Lung (tissue), 12 donors: ENCODE data around the gene NOC2L. TPM values are rescaled to one million over a fixed set of nuclear protein-coding genes. Genes with fewer than 3 reads are reported as not detected.

Source experiments
- ATAC-seq: fragments of 200-7000 bp; cut with Tn5 transposase; one replicate; pipeline ENCODE4 v1.9.1; 2020; ENCODE audit warnings: moderate number of reproducible peaks; ENCODE audit not compliant: insufficient read depth, low FRiP score
- DNase-seq, 3 donors: peaks; one replicate each; pipeline ENCODE4 v3.0.0-alpha.2; 2013 to 2017
- H3K27ac ChIP-seq, 2 donors: one replicate each; pipeline ENCODE4 v1.5.1; 2013; ENCODE audit warnings: mild to moderate bottlenecking in 2 of 2, moderate library complexity in 2 of 2, control low read depth in 1 of 2, inconsistent platforms in 1 of 2, low read depth in 1 of 2, low read length in 1 of 2
- H3K27me3 ChIP-seq, 3 donors: one replicate each; pipeline ENCODE4 v1.5.1; 2013; ENCODE audit warnings: low read length in 2 of 3; ENCODE audit not compliant: control insufficient read depth in 3 of 3, insufficient read depth in 3 of 3
- H3K36me3 ChIP-seq, 4 donors: one replicate each; pipeline ENCODE4 v1.5.1; 2013; ENCODE audit warnings: low read length in 4 of 4, mild to moderate bottlenecking in 1 of 4, moderate library complexity in 1 of 4; ENCODE audit not compliant: control insufficient read depth in 4 of 4, insufficient read depth in 4 of 4
- H3K4me1 ChIP-seq, 5 donors: one replicate each; pipeline ENCODE4 v1.5.1; 2013; ENCODE audit warnings: low read length in 5 of 5, mild to moderate bottlenecking in 2 of 5, moderate library complexity in 1 of 5; ENCODE audit not compliant: control insufficient read depth in 5 of 5, insufficient read depth in 5 of 5
- H3K4me3 ChIP-seq: one replicate; pipeline ENCODE4 v1.5.1; 2013; ENCODE audit warnings: mild to moderate bottlenecking, control low read depth, moderate library complexity
- H3K9ac ChIP-seq, 2 donors: one replicate each; pipeline ENCODE4 v1.5.1; 2013; ENCODE audit warnings: low read length in 2 of 2, control low read depth in 1 of 2; ENCODE audit not compliant: insufficient read depth in 1 of 2
- H3K9me3 ChIP-seq, 4 donors: one replicate each; pipeline ENCODE4 v1.5.1; 2013; ENCODE audit warnings: low read length in 3 of 4, mild to moderate bottlenecking in 1 of 4, moderate library complexity in 1 of 4; ENCODE audit not compliant: control insufficient read depth in 4 of 4, insufficient read depth in 3 of 4
- CTCF ChIP-seq: IDR thresholded peaks from 2 replicates; pipeline ENCODE4 v1.5.1; 2012; ENCODE audit warnings: mild to moderate bottlenecking; ENCODE audit errors: control extremely low read depth, extremely low read depth
- WGBS, 2 donors: extraction: QIAGEN DNeasy Blood & Tissue Kit; methylation state at CpG; one replicate each; pipeline ENCODE4 v1.1.7; 2013; 5-methylcytosine and 5-hydroxymethylcytosine counted together
- polyA plus RNA-seq, 2 donors: library from polyadenylated mRNA; stranded (reverse); fragments of 200-250 nt; gene quantifications; one replicate each; pipeline ENCODE4 v1.2.1, GENCODE V29; 2013
- total RNA-seq, 2 donors: library from RNA; depleted of rRNA in 1 of 2; stranded (reverse); fragments of >200 nt in 1 of 2; gene quantifications; one replicate each; pipeline ENCODE4 v1.2.1, GENCODE V29; 2014 to 2021
- donor health status: control.
- donor health status: control.
- donor health status: Bipolar disorder and iron deficiency.
- donor health status: healthy.
- donor health status: DM: yes; HTN: yes; CAD: no.

The NOC2L gene
- total and polyA plus RNA-seq, 4 donors, result 39.0 to 86.6 (median 67.7) TPM

GRCh38 chr1:961132-961669 lies 2.1 kb upstream of the NOC2L start:
- peaks cover 0 to 16% (median 5%) of the 10 kb centered on the region in 4 donors for H3K36me3 ChIP-seq
- H3K4me3 ChIP-seq, result peak overlapping the region; percentile 76
- 37 to 52% methylated on average over 38 to 56 of the region's 56 CpGs for WGBS, 2 donors
- H3K4me1 ChIP-seq, result peaks cover 0 to 20% (median 4%) of the 10 kb centered on the region in 5 donors
- no peak overlapping the region for H3K27ac ChIP-seq
- ATAC-seq (no peak), DNase-seq (no peak)
- TF ChIP-seq CTCF, result no peak
- H3K9ac ChIP-seq, result no peak overlapping the region
- no peaks in the 10 kb centered on the region for H3K9me3 ChIP-seq
- no peaks in the 10 kb centered on the region for H3K27me3 ChIP-seq

GRCh38 chr1:960363-961131 lies 1.5 kb upstream of the NOC2L start, which contains the start of gene KLHL17:
Gene KLHL17 (plus strand): TSS chr1:960584. CDS start chr1:960694, 110 bp downstream.
- WGBS, 2 donors, result 0 to 1% methylated on average over 31 to 109 of the region's 109 CpGs
- Histone ChIP-seq H3K9ac (no peak within 1 kb of the TSS), H3K36me3 (peaks cover 0 to 22% (median 8%) of the 10 kb centered on the region in 4 donors), H3K9me3 (no peaks in the 10 kb centered on the region), H3K4me1 (peaks cover 0 to 13% (median 4%) of the 10 kb centered on the region in 5 donors), H3K27ac (no peak within 1 kb of the TSS), H3K4me3 (peak within 1 kb of the TSS; percentile 76), H3K27me3 (no peaks in the 10 kb centered on the region)
- no peak for TF ChIP-seq CTCF
- ATAC-seq (peak; percentile 36), DNase-seq (peak; percentile 57 to 69 (median 65))

- WGBS, 2 donors, result 22 to 25% methylated on average over 49 to 57 of the region's 57 CpGs
- Histone ChIP-seq H3K9ac (no peak overlapping the region), H3K36me3 (peaks cover 0 to 27% (median 8%) of the 10 kb centered on the region in 4 donors), H3K9me3 (no peaks in the 10 kb centered on the region), H3K4me3 (peak overlapping the region; percentile 1), H3K27me3 (no peaks in the 10 kb centered on the region), H3K4me1 (peaks cover 0 to 13% (median 4%) of the 10 kb centered on the region in 5 donors), H3K27ac (no peak overlapping the region)
- ATAC-seq (no peak), DNase-seq (no peak)
- TF ChIP-seq CTCF, result no peak
Observed at GRCh38 chr1:959731-960362, 791 bp upstream of the NOC2L start.
